ENCODE measurements around the gene ADAMTS10.
A peak's percentile ranks its signal among the peaks of the same experiment; 100 is the strongest.
"Not testable (repeated sequence)": the region's sequence is repeated elsewhere in the genome, so short reads cannot be mapped to it uniquely, and the experiment has no call there.

ADAMTS10 gene

DNA sequence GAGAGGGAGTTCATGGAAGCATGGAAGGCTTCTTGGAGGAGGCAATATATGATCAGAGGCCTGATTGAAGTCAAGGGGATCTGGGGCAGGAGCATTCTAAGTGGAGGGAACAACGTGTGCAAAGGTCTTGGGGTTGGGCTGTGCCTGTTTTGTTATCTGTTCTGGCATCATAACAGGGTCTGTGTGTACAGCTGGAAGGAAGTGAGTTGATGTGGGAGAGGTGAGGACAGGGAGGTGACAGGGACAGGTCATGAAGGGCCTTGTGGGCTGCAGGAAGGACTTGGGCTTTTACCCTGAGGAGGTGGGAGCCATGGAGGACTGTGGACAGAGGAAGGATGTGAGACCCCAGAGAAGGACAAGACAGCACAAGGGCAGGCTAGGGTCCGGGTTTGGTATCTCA lies 18.7 kb upstream of the ADAMTS10 start:
- no peak for DNase-seq (ENCODE audit: low spot score)

DNA sequence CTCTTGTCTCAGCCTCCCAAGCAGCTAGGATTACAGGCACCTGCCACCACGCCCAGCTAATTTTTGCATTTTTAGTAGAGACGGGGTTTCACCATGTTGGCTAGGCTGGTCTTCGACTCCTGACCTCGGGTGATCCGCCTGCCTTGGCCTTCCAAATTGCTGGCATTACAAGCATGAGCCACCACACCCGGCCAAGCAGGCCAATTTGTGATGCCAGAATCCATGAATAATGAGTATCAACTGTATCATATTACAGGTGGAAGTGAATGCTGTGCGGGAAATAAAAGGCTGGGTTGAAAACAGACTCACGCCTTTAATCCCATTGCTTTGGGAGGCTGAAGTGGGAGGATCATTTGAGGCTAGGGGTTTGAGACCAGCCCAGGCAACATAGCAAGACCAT lies 16.3 kb upstream of the ADAMTS10 start:
- no peak for DNase-seq (ENCODE audit: low spot score)

DNA sequence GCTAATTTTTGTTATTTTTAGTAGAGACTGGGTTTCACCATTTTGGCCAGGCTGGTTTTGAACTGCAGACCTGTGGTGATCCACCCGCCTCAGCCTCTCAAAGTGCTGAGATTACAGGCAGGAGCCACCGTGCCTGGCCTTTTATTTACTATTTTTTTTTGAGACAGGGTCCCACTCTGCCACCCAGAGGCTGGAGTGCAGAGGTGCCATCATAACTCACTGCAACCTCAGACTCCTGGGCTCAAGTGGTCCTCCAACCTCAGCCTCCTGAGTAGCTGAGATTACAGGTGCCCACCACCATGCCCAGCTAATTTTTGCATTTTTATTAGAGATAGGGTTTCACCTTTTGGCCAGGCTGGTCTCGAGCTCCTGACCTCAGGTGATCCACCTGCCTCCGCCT lies 12.4 kb upstream of the ADAMTS10 start:
- not testable (repeated sequence) for DNase-seq (ENCODE audit: low spot score)

DNA sequence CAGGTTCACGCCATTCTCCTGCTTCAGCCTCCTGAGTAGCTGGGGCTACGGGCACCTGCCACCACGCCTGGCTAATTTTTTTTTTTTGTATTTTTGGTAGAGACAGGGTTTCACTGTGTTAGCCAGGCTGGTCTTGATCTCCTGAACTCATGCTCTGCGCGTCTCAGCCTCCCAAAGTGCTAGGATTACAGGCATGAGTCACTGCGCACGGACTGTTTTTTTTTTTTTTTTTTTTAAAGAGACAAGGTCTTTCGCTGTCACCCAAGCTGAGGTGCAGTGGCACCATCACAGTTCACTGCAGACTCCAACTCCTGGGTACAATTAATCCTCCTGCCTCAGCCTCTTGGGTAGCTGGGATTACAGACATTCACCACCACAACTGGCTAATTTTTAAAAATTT lies 8.2 kb upstream of the ADAMTS10 start:
- no peak for DNase-seq (ENCODE audit: low spot score)

DNA sequence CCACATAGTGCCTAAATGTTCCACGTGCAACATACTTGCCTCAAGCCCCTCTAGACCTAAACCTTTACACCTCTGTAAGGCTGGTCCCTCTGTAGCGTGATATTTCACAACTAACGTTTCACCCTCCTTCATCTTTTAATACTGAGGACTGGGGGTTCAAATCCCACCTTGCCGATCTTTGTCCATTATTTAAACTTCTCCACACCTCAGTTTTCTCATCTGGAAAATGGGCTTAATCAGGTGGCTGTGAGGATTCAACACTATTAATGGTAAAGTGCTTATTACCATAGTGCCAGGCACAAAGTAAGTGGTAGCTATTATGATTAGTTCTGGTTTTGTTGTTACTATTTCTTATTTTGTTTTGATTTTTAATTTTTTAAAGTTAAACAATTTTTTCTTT lies 7.5 kb upstream of the ADAMTS10 start:
- no peak for DNase-seq (ENCODE audit: low spot score)

DNA sequence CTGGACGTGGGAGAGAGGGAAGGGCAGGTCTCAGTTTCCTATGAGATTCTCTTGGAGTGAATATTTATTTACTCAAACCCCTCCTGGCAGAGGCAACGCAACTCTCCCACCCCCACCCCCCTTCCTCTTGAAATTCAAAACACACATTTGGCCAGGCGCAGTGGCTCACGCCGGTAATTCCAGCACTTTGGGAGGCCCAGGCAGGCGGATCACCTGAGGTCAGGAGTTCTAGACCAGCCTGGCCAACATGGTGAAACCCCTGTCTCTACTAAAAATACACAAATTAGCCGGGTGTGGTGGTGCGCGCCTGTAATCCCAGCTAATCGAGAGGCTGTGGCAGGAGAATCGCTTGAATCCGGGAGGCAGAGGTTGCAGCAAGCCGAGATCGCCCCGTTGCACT lies 6.8 kb upstream of the ADAMTS10 start:
- not testable (repeated sequence) for DNase-seq (ENCODE audit: low spot score)

DNA sequence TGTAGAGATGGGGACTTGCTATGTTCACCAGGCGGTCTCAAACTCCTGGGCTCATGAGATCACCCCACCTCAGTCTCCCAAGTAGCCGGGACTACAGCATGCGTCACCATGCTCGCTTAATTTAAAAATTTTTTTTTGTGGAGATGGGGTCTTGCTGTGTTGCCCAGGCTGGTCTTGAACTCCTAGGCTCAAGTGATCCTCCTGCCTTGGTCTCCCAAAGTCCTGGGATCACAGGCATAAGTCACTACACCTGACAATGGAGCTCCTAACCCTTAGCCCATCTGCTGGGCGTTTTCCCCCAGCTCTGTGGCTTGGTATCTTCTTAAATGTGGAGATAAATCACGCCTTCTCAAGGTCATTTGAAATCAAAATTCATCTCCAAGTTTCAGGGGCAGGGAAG lies 6.3 kb upstream of the ADAMTS10 start:
- DNase-seq (ENCODE audit: low spot score), result no peak

DNA sequence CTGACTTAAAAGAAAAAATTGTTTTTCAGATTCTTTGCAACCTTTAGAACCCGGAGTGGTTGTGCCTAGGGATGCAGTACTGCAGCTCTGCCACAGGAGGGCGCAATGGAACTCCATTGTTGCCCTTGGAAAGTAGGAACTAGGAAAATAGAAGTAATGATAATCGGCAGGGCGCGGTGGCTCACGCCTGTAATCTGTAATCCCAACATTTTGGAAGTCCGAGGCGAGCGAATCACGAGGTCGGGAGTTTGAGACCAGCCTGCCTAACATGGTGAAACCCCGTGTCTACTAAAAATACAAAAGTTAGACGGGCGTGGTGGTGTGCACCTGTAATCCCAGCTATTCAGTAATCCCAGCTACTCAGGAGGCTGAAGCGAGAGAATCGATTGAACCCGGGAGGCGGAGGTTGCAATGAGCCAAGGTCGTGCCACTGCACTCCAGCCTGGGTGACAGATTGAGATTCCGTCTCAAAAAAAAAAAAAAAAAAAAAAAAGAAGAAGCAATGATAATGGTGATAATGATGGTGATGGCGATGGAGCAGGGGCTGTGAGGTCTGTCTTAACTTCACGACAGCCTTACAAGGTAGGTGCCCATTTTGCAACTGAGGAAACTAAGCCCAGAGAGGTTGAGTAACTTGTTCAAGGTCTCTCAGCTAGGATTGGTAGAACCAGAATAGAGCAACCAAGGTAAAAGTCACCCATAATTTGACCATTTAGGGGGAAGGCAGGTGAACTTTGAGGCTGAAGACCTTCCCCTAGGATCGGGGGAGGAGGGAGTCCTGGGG lies 5.5 kb upstream of the ADAMTS10 start:
- peak; percentile 29 for DNase-seq (ENCODE audit: low spot score)

DNA sequence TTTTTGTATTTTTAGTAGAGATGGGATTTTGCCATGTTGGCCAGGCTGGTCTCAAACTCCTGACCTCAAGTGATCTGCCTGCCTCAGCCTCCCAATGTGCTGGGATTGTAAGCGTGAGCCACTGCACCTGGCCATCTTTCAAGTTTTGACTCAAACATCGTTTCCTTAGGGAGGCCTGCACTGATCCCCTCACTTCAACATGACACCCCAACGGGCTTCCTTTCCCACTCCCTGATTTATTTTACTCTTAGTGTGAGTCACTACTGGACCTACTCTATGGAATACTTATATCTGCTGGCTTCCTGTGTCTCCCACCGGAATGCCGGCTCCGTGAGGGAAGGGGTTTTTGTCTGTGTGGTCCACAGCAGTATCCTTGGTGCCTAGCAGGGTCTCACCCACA lies 4.5 kb upstream of the ADAMTS10 start:
- DNase-seq (ENCODE audit: low spot score), result no peak

DNA sequence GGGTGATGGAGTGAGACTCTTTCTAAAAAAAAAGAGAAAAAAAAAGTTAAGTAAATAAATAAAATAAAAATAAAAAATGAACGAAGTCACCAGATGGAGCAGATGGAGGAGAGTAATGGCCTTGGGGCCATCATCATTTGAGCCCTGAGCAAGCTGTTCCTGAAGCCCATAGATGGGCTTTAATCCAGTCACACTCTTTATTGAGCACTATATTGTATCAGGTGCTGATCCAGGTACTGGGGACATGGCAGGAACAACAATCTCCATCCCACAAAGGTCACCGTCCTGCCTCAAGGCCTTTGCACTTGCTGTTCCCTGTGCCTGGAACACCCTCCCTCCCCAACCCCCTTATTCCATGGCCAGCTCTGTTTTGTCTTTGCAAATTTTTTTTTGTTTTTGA lies 3.9 kb upstream of the ADAMTS10 start:
- no peak for DNase-seq (ENCODE audit: low spot score)

DNA sequence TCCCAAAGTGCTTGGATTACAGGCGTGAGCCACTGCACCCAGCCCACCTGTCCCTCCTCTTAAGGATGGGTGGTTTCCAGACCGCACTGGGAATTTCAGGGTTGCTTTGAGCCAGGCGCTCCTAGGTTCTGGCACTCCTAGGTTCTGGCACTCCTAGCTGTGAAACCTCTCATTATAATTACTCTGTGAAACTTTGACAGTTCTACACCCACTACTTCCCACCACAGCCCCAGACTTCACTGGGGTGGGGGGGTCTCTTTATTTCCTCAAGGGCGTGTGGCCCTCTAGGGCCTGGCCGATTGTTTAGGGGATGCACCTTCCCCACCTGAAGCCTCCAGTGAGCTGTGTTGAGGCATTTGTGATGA lies 2.3 kb upstream of the ADAMTS10 start:
- DNase-seq (ENCODE audit: low spot score), result no peak

DNA sequence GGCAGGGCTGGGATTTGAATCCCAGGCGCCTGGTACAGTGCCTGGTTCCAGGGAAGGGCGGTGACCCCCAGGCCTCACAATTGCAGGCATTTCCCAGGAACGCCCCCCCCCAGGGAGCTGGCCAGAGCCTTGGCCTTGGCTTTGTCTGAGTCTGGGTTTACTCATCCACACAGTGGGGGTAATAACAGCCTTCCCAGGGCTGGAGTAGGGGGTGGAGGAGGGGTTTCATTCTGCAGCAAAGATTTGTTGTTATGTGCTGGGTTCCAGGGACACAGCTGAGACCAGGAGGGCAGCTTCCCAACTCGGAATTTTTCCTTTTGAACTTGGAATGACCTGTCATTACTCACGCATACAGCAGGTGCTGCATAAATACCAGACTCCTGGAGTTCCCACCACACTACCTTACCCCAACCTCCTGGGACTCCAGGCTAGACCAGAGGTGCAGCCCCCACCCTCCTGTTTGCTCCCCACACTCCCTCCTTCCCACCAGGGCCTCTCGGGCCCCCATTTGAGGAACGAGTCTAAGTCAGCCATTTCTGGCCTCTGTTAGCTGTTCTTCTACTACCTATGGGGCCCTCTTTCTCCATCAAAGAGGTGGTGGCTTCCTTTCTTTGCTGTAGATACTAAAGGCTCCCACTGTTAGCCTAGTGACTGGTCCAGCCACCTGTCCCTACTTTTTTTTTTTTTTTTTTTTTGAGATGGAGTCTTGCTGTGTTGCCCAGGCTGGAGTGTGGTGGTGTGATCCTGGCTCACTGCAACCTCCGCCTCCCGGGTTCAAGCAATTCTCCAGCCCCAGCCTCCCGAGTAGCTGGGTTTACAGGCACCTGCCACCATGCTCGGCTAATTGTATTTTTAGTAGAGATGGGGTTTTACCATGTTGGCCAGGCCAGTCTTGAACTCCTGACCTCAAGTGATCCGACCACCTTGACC lies 1.6 kb upstream of the ADAMTS10 start:
- DNase-seq (ENCODE audit: low spot score), result no peak

DNA sequence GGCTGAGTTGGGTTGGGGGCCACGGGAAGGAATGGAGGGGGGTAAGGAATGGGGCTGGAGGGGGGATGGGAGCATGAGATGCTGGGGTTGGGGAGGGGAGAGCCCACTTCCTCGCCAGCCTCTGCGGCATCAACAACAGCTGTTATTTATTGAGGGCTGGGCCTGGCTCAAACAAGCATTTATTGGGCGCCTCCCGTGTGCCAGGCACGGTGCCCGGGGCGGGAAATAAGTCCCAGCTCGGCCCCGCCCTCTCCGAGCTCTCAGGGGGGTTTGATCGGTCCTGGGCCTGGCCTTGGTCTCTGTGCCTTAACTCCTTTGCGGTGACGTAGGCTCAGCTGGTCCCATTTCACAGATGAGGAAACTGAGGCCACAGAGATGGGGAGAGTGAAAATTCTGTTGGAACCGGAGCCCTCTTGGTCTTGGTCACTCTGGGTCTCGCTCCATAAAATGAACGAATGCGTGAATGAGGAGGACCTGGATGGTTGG lies 919 bp upstream of the ADAMTS10 start:
- no peak for DNase-seq (ENCODE audit: low spot score)

DNA sequence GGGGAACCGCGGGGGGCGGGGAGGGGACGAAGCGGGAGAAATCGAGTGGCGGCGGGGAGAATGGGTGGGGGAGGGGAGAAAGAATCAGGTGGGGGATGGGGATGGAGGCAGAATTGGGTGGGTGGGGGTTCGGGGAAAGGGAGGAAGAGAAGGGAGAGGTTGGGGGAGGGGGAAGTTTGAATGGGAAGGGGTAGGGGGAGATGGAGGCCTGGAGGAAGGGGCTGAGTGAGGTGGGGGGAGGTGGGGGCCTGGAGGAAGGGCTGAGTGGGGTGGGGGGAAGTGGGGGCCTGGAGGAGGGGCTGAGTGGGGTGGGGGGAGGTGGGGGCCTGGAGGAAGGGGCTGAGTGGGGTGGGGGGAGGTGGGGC lies 403 bp upstream of the ADAMTS10 start:
- no peak for DNase-seq (ENCODE audit: low spot score)

DNA sequence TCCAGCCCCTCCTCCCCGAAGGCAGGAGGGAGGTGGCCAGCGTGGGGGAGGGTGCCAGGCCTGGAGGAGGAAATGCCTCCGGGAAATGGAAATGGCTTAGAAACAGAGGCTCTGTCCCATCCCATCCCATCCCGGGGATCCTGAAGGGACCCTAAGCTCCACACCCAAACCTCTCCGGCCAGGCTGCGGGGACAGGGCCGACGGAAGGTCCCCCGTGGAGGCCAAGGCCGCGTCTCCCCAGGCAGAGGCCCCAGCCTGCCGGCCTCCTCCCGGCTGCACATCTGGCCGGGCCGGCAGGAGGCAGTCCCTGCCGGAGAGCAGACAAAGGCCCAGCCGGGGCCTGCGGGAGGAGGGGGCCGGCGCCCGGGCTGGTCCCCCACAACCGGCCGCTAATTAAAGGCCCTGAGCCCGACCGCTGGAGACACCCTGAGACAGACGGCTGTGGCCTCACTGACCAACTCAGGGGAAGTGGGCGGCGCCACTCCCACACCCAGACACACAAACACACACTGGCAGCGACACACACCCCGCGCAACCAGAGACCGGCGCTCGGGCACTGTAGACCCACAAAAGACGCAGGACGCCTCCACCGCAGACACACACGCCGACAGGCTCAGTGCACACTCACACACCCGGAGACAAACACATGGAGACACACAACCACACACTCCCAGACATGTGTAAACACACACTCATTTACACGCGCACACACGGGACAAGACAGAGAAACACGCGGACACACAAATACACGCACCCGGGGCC lies 1.1 kb downstream of the ADAMTS10 start:
- DNase-seq (ENCODE audit: low spot score), result no peak

DNA sequence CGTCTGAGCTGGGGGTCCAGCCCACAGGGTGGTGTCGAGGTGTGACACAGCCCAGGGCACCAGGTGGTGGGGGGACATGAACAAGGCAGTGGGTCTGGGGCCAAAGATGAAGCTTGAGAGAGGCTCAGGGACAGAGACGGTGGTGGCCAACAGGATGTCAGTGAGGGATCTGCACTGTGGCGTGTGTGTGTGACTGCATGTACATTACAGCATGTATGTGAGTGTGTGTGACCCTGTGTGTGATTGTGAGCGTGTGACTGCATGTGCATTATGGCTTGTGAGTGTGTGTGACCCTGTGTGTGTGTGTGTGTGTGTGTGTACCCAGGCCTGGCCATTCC lies 1.6 kb downstream of the ADAMTS10 start:
- no peak for DNase-seq (ENCODE audit: low spot score)

DNA sequence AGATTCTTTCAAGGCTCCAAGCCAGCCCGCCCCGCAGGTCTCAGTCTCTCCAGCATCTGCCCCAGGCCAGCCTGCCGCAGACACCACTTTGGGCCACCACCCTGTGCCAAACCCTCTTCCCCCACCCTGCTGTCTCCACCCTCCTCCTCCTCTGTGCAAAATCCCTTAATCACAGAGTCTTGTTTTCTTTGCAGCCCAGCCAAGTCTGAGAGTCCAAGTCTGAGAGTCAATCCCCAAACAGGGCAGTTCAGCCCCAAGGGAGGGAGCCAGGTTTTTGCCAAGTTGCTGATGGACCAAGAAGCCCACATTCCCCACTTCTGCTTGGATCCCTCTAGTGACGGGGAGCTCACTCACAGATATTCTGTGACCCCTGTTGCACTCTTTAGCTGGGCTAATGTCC lies 3.1 kb downstream of the ADAMTS10 start:
- DNase-seq (ENCODE audit: low spot score), result no peak

DNA sequence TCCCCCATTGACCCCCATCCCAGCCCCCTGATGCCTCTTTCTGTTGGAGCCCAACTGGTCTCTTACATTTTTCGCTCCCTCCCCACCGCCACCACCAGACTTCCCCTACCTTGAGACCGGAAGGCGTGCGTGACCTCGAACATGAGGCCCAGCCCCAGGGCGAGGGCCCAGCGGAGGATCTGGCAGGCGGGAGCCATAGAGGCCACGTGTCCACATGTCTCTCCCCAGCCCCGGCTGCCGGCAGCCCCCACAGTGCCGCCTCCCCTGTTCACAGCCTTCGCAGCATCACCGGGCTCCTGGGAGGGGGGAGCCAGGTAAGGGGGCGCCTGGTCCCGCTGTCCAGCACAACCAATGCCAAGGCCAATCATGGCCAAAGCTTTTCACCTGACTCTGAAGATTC lies 5.0 kb downstream of the ADAMTS10 start:
- no peak for DNase-seq (ENCODE audit: low spot score)

DNA sequence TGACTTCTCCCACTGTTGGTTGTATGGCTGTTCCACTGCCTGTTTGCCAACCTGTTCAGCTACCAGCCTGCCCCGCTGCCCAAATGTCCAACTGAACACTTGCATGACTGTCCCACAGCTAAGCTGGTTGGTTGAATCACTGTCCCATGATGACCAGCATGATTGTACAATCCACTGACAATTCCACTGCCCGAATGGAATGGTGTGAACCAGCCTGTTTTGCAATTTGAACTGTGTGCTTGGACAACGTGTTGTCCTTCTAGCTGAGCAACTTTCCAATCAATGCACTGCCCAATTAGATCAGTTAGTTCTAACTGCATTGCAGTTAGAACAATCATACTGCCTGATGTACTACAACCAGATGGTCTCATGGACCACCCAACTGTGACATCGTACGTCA lies 8.7 kb downstream of the ADAMTS10 start:
- DNase-seq (ENCODE audit: low spot score), result no peak

DNA sequence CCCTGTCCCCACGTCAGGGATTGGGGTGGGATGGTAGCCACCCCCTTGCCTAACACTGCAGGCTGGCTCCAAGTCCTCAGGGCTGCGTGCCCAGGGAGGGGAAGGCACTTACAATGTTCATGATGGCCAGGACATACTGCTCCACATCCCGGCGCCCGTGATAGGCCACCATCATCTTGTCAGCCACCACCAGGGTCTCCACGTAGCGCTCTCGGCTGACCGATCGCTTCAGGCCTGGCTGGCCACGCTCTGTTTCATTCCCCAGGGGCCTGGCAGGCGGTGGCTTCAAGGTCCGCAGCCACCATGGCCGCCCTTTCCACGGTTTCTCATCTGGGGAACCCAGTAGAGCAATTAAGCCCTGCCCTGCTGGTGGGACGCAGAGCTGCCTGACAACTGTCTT lies 9.7 kb downstream of the ADAMTS10 start:
- no peak for DNase-seq (ENCODE audit: low spot score)

DNA sequence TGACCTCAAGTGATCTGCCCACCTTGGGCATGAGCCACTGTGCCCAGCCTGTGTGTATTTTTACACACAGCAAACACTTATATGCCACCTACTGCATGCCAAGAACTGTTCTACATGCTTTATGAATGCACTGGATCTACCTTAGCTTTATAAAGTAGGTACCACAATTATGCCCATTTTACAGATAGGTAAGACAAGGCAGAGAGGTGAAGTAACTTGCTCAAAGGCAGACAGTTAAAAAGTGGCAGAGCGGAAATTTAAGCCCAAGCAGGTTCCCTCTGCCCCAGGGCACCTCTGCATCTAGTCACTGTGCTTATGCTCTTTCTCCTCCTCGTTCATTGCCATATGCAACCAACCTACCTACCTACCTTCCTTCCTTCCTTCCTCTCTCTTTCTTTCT lies 10.5 kb downstream of the ADAMTS10 start:
- DNase-seq (ENCODE audit: low spot score), result no peak

DNA sequence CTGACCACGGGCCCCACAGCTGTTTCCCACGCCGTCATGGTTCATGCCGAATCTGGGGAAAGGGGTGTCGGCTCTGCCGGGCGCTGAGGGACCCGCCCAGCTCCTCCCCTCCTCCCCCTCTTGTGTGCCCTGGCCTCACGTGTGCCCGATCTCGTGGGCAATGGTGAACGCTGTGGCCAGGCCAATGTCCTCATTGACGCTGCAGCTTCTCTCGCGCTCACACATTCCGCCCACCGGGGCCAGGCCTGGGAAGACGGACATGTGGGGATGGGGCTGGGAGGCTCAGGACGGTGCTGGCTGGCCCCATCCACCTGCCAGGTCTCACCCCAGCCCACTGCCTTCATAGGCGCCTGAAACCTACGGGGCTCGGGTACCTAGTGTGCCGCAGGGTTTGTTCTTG lies 14.3 kb downstream of the ADAMTS10 start:
- DNase-seq (ENCODE audit: low spot score), result no peak

Measured in SK-N-DZ (cell line).